Stimulated activated CD4-positive, alpha-beta T cell treated with anti-CD3 and anti-CD28 coated beads, Interleukin-2, amount 100 ng/mL, for 48 hours (primary cell): ENCODE data around the gene GFPT1.

ENCODE experiments used
- DNase-seq, 2 donors: peaks; one replicate each; pipeline ENCODE4 v3.0.0-alpha.2; 2020

GFPT1 gene

DNA sequence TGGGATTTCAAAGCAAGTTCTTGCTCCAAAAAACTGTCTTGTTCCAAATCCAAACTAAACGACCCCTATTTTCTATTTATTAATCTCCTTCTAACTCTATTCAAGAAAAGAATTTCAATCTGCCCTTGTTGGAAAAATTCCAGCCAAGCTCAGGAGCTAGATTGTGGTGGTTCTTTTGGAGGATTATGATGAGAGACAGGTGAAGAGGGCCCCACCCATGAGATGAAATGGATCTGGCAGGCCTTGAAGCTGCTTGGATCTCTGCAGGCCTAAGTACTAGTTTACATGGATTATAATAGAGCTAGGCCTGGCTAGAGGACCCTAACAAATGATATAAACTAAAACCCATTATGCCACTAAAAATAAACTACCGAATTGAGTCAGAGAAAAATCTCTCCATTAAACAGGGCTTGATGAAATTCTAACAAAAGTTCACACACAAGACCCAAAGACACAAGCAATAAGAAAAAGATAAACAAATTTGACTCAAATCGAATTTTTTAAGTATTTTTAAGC is 101.6 kb downstream of the GFPT1 start:
- DNase-seq = no peak

DNA sequence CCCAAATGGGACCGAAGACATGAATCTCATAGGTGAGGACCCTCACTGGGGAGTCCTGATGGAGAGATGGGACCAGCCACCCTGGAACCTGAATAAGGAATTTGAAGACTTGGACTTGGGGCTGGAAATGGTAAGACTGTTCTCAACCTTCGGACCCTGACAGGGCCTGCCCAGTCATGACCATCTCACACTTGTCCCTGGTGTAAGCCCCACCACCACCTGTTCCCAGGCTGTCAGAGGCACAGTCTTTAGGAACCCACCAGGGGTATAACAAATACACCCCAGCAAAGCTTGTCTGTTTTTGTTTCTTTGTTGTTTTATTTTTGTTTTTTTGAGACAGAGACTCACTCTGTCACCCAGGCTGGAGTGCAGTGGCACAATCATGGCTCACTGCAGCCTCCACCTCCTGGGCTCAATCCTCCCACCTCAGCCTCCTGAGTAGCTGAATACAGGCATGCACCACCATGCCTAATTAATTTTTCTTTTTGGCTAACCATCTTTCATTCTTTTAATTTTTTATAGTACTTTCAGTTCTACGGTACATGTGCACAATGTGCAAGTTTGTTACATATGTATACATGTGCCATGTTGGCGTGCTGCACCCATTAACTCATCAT is 106.1 kb downstream of the GFPT1 start:
- no peak for DNase-seq

DNA sequence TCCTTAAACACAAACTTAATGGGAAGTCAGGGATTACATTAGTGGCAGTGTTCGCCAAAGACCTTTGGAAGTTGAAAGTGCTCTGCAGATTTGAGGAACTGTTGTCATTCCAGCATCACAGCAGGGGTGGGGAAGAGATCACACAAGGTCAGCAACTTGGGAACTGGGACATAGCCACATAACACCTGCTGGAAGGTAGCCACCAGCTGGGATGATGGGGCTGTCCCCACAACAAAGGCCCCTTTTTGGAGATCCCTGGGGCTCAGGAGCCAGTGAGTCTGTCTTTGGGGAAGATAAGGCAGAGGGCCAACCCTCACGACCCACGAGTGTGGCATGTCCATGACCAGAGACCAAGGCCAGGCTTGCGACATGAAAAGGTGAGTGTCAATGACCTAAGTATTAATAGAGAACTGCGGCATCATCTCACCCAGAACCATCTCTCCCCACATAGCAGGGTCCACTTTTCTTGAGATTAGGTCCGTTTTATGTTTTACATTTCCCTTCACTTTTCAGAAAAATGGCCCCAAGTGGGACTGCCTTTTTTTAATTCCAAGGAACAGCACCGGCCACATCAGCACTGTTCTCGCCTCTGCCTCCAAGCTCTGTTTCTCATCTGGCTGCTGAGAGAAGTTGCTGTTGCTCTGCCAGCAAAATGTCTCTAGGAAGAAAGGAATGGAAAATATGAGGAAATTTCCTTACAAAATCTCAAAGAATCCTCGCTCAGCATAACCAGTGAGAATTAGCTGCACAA is 106.9 kb downstream of the GFPT1 start:
- DNase-seq = no peak

DNA sequence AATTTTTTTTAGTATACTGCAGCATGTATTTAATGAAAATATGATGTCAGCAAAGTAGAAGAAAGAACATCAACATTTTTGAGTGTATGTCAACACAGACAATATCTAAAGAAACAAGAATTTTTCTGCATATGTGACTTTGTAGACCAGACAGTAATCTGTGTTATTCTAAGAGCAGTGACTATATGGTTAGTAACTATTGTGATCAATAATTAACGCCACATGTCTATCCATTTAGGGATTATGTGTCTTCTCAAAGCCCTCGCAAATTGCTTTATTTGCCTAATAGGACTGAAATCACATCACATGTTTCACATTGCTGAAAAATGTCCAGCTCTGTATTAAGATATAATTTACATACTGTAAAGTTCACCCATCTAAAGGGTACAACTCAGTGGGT is 107.8 kb downstream of the GFPT1 start:
- no peak for DNase-seq

DNA sequence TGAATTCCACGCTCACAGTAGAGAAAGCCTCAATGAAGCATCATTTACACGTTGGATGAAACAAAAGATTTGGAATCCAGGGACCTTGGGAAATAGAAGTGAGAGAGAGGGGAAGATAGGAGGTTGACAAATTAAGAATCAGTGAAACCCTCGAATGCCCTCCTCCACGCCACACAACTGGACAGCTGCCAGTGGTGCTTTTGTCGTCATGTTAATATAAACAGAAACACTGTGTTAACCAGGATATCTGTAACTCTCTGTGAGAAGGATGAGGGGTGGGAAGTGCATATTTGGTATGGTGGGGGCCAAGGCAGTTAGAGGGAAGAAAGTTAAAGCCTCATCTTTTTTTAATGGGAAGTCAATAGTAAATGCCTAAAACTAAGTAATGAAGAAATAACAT is 108.7 kb downstream of the GFPT1 start:
- no peak for DNase-seq

DNA sequence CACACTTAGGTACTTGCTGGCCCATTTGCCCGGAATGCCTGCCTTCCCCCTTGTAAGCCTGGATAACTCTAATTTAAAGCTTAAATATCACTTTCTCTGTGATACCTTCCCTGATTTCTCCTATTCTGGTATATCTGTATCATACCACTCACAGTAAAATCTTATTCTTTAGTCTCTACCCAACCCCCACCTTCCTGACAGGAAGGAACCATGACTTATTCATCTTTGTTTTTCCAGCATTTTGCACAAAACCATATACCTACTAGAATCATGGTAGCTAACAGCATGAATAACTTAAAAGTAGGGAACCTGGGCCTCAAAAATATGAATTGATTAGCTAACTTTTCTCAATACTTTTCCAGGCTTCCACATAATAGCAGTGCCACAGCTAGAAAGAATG is 111.5 kb downstream of the GFPT1 start:
- no peak for DNase-seq

DNA sequence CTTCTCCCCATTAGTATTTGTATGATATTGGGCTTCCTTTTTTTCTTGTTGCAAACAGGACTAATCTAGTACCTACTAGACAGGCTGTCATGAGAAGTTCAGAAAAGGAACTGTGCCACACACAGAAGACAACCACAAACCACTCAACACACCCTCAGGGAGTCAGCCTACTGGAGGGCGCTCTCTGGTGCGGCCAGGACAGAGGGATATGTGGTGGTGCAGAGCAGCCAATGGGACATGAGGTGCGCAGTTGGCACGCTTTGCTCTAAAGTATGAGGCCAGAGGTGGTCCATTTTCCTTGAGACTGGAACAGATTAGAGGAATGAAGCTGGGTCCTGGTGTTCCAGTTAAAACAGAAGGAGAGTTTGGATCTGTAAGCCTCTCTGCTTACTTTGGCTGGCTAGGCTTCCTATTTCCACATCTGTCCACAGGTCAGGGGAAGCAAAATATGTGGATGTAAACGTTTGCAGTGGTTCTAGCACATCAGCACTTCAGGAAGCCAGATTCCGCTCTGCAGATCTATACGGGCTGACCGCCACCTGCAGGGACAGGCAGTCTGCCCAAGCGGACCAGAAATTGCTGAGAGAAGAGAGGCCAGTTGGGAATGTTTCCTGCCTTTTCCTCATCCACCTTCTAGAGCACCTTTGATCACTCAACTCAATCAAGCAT is 114.1 kb downstream of the GFPT1 start:
- DNase-seq = no peak

DNA sequence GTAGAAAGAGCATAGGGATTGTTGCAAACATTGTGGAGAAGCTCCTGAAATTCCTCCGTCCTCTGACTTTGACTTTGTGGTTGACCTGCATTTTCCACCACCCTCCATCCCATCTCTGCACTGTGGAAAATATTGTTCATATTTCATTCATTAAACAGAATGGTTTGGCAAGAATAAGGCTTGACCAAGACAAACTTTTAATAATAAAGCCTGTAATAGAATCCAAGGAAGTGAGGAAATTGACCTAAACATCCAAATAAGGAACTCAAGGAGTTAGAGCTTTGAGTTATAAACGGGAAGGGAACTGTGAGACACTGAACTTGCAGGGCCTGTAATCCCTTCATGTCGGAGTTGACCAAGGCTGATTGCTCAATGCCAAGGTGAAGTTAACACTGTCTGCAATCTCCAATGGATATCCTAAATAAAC is 115.2 kb downstream of the GFPT1 start:
- no peak for DNase-seq
